ENCODE results near the gene GFER.

GFER gene

GRCh38 chr16:1993731-1994131 is 9.7 kb downstream of the GFER start:
- no peak for ATAC-seq
- TF ChIP-seq SNAI2 (CRISPR knock-in tag; IDR thresholded peaks at IDR 0.05) = no peak
- no peak for TF ChIP-seq PPARA (CRISPR knock-in tag; IDR thresholded peaks at IDR 0.05; ENCODE audit: borderline replicate concordance)
- TF ChIP-seq POU6F1 (CRISPR knock-in tag; IDR thresholded peaks at IDR 0.05; ENCODE audit: borderline replicate concordance, low read depth) = no peak
- TF ChIP-seq BACH2 (CRISPR knock-in tag; IDR thresholded peaks at IDR 0.05; ENCODE audit: borderline replicate concordance) = no peak
- no peak for TF ChIP-seq ISL1 (CRISPR knock-in tag; IDR thresholded peaks at IDR 0.05)
- TF ChIP-seq TOX (CRISPR knock-in tag; IDR thresholded peaks at IDR 0.05; ENCODE audit: borderline replicate concordance) = no peak
- TF ChIP-seq ZNF565 (CRISPR knock-in tag; conservative IDR thresholded peaks at IDR 0.05; ENCODE audit: low read depth) = no peak
- TF ChIP-seq ZC3H10 (CRISPR knock-in tag; IDR thresholded peaks at IDR 0.05) = no peak
- no peak for TF ChIP-seq ZFP3 (CRISPR knock-in tag; IDR thresholded peaks at IDR 0.05)
- no peak for TF ChIP-seq ZFP30 (CRISPR knock-in tag; IDR thresholded peaks at IDR 0.05)
- no peak for TF ChIP-seq CREB5 (CRISPR knock-in tag; IDR thresholded peaks at IDR 0.05; ENCODE audit: low read depth)
- no peak for TF ChIP-seq ZNF70 (CRISPR knock-in tag; IDR thresholded peaks at IDR 0.05)
- TF ChIP-seq CSDC2 (CRISPR knock-in tag; IDR thresholded peaks at IDR 0.05) = no peak
- TF ChIP-seq PATZ1 (CRISPR knock-in tag; IDR thresholded peaks at IDR 0.05; ENCODE audit: borderline replicate concordance) = no peak
- TF ChIP-seq RARB (CRISPR knock-in tag; IDR thresholded peaks at IDR 0.05) = no peak
- TF ChIP-seq TCF4 (CRISPR knock-in tag; IDR thresholded peaks at IDR 0.05; ENCODE audit: borderline replicate concordance) = no peak
- no peak for TF ChIP-seq GLIS3 (CRISPR knock-in tag; IDR thresholded peaks at IDR 0.05)

- TF ChIP-seq POU6F1 (CRISPR knock-in tag; IDR thresholded peaks at IDR 0.05; ENCODE audit: borderline replicate concordance, low read depth) (no peak), RARB (CRISPR knock-in tag; IDR thresholded peaks at IDR 0.05) (no peak), ZNF8 (CRISPR knock-in tag; IDR thresholded peaks at IDR 0.05) (no peak), ISL1 (CRISPR knock-in tag; IDR thresholded peaks at IDR 0.05) (no peak), CSRNP3 (CRISPR knock-in tag; IDR thresholded peaks at IDR 0.05) (no peak), ZC3H10 (CRISPR knock-in tag; IDR thresholded peaks at IDR 0.05) (no peak), ZNF70 (CRISPR knock-in tag; IDR thresholded peaks at IDR 0.05) (no peak), BACH2 (CRISPR knock-in tag; IDR thresholded peaks at IDR 0.05; ENCODE audit: borderline replicate concordance) (no peak), TOX (CRISPR knock-in tag; IDR thresholded peaks at IDR 0.05; ENCODE audit: borderline replicate concordance) (no peak), TSHZ2 (CRISPR knock-in tag; IDR thresholded peaks at IDR 0.05) (no peak)
- no peak for ATAC-seq
Observed at GRCh38 chr16:1997494-1998359, 13.7 kb downstream of the GFER start.

Data from SK-N-SH treated with all-trans-retinoic acid at 6 μM for 48 hours (cell line).